Measurements from ENCODE around the gene SLC22A7. TPM values are rescaled to one million over a fixed set of nuclear protein-coding genes. Genes with fewer than 3 reads are reported as not detected.
A peak's percentile ranks its signal among the peaks of the same experiment; 100 is the strongest.

The SLC22A7 gene
- total RNA-seq, 1 experiment from 2014 or later: not detected

DNA sequence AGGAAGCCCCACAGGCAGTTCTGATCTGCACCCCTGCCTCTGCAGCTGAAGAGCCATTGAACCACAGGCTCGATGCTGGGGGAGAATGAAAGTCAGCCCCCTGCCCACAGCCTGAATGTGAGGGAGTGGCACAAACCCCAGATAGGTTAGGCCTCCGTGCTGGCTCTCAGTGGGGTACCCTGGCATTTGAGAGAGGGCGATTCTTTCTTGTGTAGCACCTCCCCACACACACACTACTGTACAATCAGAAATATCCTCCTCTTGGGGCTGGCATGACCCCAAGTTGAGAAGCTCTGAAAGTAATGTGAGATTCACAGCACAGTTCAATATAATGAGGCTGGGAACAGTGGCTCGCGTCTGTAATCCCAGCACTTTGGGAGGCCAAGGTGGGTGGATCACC, 36.9 kb upstream of the SLC22A7 start:
- H3K9me3 ChIP-seq (replicated peaks): no peaks in the 10 kb centered on the region
- H3K27me3 ChIP-seq: peaks cover 8% of the 10 kb centered on the region; the same call in 1 of the 2 replicates
- H3K36me3 ChIP-seq: no peaks in the 10 kb centered on the region
- DNase-seq: no peak
- H3K27ac ChIP-seq: no peak overlapping the region
- H3K4me1 ChIP-seq: no peaks in the 10 kb centered on the region
- no peak overlapping the region for H3K4me3 ChIP-seq

DNA sequence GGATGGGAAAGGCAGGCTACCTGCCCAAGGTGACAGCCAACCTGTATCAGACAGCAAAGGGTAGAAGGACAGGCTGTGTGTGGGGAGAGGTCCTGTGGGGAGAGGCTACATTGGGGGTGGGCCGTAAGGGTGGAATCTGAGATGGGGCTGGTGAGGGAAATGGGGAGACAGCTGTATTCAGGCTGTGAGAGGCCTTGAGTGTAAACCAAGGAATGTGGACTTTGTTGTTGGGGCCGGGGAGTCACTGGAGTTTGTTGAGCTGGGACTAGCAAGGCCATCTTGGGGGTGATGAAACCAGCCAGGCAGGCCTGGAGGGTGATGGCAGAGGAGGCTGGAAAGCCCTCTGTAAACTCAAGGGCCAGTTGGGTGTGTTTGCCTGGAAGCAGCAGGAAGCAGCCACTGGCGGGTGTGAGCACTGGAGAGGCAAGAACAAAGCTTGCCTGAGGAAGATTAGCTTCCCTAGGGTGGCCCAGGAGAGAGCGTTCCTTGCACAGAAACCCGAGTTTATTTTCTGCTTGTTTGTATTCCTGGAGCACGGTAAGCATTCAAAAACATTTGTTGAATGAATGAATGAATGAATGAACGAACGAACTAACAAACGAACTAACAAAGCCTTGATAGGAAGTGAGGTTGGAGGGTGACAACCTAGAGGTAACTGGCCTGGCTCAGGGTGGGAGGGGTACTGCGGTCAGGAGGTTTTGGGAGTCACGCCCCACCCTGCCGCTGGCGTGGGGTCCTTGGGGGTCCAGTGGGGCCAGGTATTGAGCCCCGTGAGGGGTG, 35.9 kb upstream of the SLC22A7 start:
- Histone ChIP-seq H3K4me3 (no peak overlapping the region), H3K27ac (no peak overlapping the region), H3K9me3 (replicated peaks) (no peaks in the 10 kb centered on the region), H3K36me3 (no peaks in the 10 kb centered on the region), H3K4me1 (no peaks in the 10 kb centered on the region), H3K27me3 (peaks cover 3% of the 10 kb centered on the region; the same call in 1 of the 2 replicates)
- no peak for DNase-seq

DNA sequence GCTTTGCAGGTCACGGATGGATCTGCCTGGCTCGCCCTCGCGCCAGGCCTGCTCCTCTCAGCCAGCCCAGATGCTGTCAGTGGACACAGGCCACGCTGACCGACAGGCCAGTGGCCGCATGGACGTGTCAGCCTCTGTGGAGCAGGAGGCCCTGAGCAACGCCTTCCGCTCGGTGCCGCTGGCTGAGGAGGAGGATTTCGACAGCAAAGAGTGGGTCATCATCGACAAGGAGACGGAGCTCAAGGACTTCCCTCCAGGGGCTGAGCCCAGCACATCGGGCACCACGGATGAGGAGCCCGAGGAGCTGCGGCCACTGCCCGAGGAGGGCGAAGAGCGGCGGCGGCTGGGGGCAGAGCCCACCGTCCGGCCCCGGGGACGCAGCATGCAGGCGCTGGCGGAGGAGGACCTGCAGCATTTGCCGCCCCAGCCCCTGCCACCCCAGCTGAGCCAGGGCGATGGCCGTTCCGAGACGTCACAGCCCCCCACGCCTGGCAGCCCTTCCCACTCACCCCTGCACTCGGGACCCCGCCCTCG, 35.2 kb upstream of the SLC22A7 start:
- Histone ChIP-seq H3K9me3 (replicated peaks) (no peaks in the 10 kb centered on the region), H3K4me1 (no peaks in the 10 kb centered on the region), H3K36me3 (no peaks in the 10 kb centered on the region), H3K27ac (no peak overlapping the region), H3K4me3 (no peak overlapping the region), H3K27me3 (peaks cover 3% of the 10 kb centered on the region; the same call in 1 of the 2 replicates)
- DNase-seq: no peak

DNA sequence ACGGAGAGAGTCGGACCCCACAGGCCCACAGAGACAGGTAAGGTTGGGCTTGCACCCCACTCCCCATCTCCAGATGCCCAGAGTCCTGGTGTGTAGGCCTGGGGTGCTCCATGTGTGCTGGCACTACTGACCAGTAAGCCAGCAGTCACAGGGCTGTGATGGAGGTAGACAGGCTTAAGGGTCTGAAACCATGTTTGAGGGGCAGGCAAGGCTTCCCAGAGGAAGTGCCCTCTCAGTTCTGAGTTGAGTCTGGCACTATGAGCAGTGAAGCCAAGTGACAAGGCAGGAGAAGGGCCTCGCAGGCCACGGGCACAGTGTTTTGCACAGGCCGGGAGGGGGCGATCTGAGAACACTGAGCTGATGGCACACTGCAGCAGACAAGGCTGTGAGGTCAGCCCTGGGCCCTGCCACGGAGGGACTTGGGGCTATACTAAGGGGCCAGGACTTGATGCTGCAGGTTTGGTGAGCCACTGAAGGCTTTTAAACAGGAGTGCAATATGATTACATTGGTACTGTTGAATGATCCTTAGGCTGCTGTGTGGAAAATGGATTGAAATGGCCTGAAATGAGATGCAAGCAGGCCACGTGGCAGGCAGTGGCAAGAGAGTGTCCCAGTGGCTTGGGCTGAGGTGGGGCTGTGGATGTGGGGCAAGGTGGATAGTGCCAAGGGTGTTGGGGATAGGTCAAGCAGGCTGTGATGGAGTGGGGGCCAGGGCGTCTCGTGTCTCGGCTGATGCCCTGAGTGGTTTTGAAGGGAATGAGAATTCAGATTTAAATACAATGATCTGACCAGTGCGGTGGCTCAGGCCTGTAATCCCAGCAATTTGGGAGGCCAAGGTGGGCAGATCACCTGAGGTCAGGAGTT, 34.5 kb upstream of the SLC22A7 start:
- Histone ChIP-seq H3K27me3 (peaks cover 3% of the 10 kb centered on the region; the same call in 1 of the 2 replicates), H3K36me3 (no peaks in the 10 kb centered on the region), H3K4me3 (no peak overlapping the region), H3K9me3 (replicated peaks) (no peaks in the 10 kb centered on the region), H3K27ac (no peak overlapping the region), H3K4me1 (no peaks in the 10 kb centered on the region)
- DNase-seq: peak; percentile 77 to 81

DNA sequence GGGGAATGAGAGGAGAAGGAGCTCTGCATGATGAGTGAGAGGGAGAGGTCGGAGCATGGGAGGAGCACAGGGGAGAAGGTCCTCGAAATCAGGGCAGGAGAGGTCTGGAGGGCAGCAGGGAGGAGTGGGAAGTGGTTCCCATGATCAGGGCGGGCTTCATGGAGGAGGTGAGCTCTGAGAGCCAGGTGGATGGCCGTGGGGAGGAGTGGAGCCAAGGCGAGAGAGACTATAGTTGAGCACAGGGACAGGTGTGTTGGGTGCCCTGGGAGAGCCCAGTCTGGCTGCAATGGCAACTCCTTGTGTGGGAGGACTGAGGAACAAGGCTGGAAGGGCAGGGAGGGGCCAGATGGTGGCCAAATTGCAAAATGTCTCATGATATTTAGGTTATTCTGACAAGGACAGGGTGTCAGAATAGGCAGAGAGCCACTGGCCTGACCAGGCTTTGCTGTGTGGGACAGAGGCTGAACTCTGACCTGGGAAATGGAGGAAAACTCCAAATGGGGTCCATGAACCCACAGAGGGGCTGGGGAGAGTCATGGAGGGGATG, 33.4 kb upstream of the SLC22A7 start:
- Histone ChIP-seq H3K4me1 (no peaks in the 10 kb centered on the region), H3K27ac (no peak overlapping the region), H3K9me3 (replicated peaks) (no peaks in the 10 kb centered on the region), H3K36me3 (no peaks in the 10 kb centered on the region), H3K4me3 (no peak overlapping the region), H3K27me3 (peaks cover 3% of the 10 kb centered on the region; the same call in 1 of the 2 replicates)
- no peak for DNase-seq

DNA sequence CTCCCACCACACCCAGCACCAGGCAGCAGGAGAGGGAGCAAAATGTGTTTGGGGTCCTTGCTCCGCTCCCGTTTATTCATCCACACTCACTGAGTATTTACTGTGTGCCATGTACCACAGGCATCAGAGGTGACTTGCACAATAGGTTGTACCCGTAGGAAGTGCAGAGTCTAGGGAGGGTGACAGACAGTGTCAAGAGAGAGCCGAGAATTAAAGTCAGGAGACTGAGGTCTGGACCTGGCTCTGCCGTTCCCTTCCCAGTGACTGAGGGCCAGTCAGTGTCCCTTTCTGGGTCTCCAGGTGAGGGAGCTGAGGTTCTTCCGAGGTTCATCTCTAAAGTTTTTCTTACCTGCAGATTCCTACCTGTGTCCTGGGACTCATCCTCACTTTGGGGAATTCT, 32.5 kb upstream of the SLC22A7 start:
- Histone ChIP-seq H3K27ac (no peak overlapping the region), H3K4me3 (no peak overlapping the region), H3K36me3 (no peaks in the 10 kb centered on the region), H3K9me3 (replicated peaks) (no peaks in the 10 kb centered on the region), H3K27me3 (peaks cover 3% of the 10 kb centered on the region; the same call in 1 of the 2 replicates), H3K4me1 (peaks cover 6% of the 10 kb centered on the region; the same call in 1 of the 2 replicates)
- DNase-seq: no peak

DNA sequence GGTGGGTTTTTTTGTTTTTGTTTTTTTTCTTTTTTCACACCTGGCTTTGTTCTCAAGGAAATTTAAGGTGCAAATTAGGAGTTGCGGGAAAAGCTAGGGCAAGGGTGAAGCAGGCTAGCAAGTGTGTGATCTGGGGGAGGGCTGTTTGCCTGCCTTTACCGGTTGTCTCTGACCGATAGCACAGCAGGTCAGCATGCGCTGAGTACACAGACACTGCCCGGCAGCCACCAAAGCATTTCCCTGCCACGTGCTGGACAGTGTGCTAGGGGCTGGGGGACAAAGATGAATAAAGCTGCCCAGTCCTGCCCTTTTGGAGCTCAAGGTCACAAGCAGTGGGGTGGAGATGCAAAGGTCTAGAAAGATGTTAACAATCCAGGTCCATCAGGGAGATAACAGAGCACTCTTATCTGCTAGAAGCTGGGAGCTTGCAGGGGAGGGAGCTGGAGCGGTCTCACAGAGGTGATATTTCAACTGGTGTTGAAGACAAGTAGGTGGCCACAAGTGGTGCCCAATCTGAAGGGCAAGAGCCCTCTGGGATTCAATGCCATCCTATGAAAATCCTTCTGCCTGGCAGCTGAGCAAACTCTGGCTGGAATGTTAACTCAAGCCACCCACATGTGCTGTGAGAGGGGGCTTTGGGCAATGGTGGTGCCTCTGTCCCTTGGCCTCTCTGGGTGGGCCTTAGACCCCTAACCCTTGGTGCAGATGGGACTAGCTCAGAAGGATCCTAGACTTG, 30.3 kb upstream of the SLC22A7 start:
- H3K4me3 ChIP-seq: no peak overlapping the region
- no peaks in the 10 kb centered on the region; the same call in 1 of the 2 replicates for H3K27me3 ChIP-seq
- peaks cover 6% of the 10 kb centered on the region; the same call in 1 of the 2 replicates for H3K4me1 ChIP-seq
- no peak overlapping the region for H3K27ac ChIP-seq
- no peaks in the 10 kb centered on the region for H3K9me3 ChIP-seq (replicated peaks)
- no peak for DNase-seq
- H3K36me3 ChIP-seq: no peaks in the 10 kb centered on the region

DNA sequence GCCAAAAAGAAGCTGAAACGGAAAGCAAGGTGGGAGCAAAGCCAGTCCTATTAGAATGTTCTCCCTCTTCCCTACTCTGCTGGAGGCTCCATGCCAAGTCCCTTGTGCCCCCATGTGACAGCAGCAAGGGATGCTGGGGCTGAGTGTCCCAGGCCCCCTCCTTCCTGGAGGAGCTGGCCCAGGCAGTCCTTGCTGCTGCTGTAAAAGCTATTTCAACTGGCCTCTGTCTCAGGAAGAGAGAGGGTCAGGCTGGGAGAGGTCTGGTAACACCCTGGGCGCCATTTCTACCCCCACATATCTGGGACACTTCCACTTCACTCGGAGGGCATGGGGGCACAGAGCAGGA, 29.7 kb upstream of the SLC22A7 start:
- no peak overlapping the region for H3K27ac ChIP-seq
- no peaks in the 10 kb centered on the region; the same call in 1 of the 2 replicates for H3K27me3 ChIP-seq
- peaks cover 6% of the 10 kb centered on the region; the same call in 1 of the 2 replicates for H3K4me1 ChIP-seq
- no peak for DNase-seq
- no peak overlapping the region for H3K4me3 ChIP-seq
- H3K9me3 ChIP-seq (replicated peaks): no peaks in the 10 kb centered on the region
- no peaks in the 10 kb centered on the region for H3K36me3 ChIP-seq

DNA sequence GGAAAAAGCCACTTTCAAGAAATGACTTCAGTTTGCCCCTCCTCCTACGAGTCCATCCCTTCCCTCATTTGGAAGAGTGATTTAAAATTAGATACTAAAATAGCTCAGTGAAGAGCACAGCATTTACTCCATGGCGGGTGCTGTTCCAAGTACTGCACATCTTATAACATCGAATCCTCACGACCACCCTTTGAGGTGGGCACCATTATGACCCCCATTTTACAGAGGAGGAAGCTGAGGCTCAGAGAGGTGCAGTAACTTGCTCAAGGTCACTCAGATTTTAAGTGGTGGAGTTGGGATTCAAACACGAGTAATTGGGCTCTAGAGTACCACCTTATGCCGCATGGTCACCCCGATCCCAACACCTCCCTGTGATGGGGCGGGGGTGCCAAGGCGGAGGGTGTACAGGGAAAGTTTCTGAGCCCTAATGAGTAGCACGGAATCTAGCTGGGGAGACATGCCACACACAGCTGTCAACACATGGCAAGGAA, 29.2 kb upstream of the SLC22A7 start:
- no peak for DNase-seq
- no peak overlapping the region for H3K27ac ChIP-seq

DNA sequence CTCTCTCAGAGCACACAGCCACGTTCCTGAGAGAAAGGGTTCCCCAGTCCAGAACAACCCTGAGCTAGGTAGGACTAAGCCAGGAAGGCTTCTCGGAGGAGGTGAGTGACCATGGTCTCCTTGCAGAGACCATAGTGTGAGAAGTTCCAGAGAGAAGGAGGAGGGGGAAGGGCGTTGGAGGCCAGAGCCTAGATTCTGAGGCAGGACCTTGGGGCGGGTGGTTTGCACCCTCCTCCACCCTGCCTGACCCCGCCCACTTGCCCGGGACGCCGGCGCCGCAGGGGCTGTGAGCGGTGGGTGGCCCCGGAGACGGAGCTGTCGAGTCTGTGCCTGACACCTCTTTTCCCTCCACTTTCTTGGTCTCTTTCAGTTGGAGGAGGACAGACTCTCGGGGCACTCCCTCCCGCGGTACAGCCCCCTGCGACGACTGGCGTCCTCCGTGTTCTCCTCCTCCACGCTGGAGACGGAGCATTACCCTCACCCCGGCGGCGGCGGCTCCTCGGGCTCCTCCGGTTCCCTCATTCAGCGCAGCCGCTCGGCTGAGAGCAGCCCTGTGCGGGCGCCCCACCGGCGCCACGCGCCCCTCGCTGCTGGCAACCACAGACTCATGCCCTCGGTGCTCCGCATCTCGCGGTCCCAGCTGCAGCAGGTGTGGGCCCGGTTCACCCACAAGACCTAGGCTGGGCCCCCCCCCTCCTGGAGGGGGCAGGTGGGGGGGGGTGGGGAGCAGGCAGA, 28.6 kb upstream of the SLC22A7 start:
- DNase-seq: peak; percentile 39 to 53
- Histone ChIP-seq H3K36me3 (no peaks in the 10 kb centered on the region), H3K27ac (no peak overlapping the region), H3K27me3 (no peaks in the 10 kb centered on the region; the same call in 1 of the 2 replicates), H3K4me1 (peaks cover 6% of the 10 kb centered on the region; the same call in 1 of the 2 replicates), H3K9me3 (replicated peaks) (no peaks in the 10 kb centered on the region), H3K4me3 (peak overlapping the region; percentile 42)

More for the DNA sequence above, 29.2 kb upstream of the SLC22A7 start:
- Histone ChIP-seq H3K4me1 (peaks cover 6% of the 10 kb centered on the region; the same call in 1 of the 2 replicates), H3K4me3 (no peak overlapping the region), H3K36me3 (no peaks in the 10 kb centered on the region), H3K9me3 (replicated peaks) (no peaks in the 10 kb centered on the region), H3K27me3 (no peaks in the 10 kb centered on the region; the same call in 1 of the 2 replicates)

DNA sequence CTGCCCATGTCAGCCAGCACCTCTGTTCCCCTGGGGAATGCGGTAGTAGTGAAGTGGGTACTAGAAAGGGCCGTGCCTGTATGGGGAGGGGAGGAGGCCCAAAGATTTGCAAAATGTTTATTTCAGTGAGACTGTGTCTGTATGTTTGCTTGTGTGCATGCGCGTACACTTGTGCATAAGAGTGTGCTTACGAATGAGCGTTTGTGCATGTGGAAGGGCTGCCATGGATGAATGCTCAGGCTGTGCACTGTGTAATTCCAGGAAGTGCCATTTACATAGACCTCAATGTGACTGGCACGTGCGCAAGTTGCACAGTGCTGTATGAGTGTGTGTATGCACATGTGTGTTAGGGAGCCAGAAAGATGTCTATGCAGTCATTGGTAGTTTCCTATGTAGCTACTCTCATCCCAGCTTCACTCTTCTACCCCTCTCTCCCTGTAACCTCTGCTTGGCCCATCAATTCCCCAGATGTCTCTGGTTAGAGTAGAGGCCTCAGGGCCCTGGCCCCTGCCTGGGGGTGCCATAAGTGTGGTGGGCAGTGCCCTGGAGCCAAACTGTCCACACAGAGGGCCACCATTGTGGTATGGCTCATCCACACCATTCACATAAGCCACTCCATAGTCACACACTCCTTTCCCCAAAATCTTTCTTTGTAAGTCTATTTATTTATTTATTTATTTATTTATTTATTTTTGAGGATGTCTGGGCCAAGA, 26.8 kb upstream of the SLC22A7 start:
- H3K4me3 ChIP-seq: no peak overlapping the region
- DNase-seq: no peak
- H3K4me1 ChIP-seq: peaks cover 6% of the 10 kb centered on the region; the same call in 1 of the 2 replicates
- no peak overlapping the region for H3K27ac ChIP-seq
- H3K36me3 ChIP-seq: no peaks in the 10 kb centered on the region
- H3K9me3 ChIP-seq (replicated peaks): no peaks in the 10 kb centered on the region
- no peaks in the 10 kb centered on the region for H3K27me3 ChIP-seq

DNA sequence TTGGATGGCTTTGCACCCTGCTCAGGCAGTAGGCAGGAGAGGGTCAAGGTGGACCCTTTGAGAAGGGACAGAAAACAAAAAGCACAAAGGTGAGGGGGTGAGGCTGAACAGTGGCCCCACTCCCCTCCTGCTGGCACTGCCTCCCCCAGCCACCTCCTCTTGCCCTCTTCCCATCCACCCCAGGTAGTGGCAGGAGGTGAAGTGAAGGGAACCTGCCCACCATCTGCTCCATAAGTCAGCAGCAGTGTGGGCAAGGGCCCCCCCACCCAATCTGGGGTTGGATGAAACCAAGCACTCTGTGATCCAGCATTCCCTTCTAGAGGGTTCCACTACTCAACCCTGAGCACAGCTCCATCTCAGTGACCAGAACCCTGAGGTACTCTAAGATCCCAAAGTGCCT, 26.1 kb upstream of the SLC22A7 start:
- H3K36me3 ChIP-seq: no peaks in the 10 kb centered on the region
- H3K4me1 ChIP-seq: peaks cover 6% of the 10 kb centered on the region; the same call in 1 of the 2 replicates
- no peak for DNase-seq
- no peaks in the 10 kb centered on the region for H3K27me3 ChIP-seq
- H3K27ac ChIP-seq: no peak overlapping the region
- no peak overlapping the region for H3K4me3 ChIP-seq
- H3K9me3 ChIP-seq (replicated peaks): no peaks in the 10 kb centered on the region

DNA sequence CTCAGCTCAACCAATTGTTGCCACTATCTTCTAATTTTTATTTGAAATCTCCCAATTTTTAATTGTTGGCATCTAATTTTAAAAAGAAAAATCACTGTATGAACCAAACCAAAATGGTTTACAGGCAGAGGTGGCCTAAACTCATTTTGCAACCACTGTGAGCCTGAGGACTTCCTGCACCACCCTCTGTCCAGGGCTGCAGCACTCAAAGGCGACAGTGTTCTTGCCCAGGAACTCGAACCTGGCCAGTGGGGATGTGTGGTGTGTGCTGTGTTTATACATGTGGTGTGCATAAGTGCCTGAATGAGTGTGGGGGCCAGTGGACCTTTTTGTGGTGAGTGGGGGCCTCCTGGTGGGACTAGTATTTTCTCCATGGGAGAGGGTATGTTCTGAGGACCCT, 24.4 kb upstream of the SLC22A7 start:
- DNase-seq: no peak
- Histone ChIP-seq H3K4me1 (peaks cover 6% of the 10 kb centered on the region; the same call in 1 of the 2 replicates), H3K4me3 (no peak overlapping the region), H3K27me3 (no peaks in the 10 kb centered on the region), H3K9me3 (replicated peaks) (no peaks in the 10 kb centered on the region), H3K36me3 (no peaks in the 10 kb centered on the region), H3K27ac (no peak overlapping the region)
